Ovary (tissue), 3 donors: ENCODE data around the gene HSDL2.

Source experiments
- CTCF ChIP-seq, 3 donors: fragments of 450-650 bp in 2 of 3; fragments of 200-600 bp in 1 of 3; IDR thresholded peaks; one replicate each; pipeline versions ENCODE4 v1.5.1 to v1.8.0; 2016 to 2022; ENCODE audit warnings: antibody characterized with exemption in 3 of 3, mild to moderate bottlenecking in 1 of 3
- POLR2A ChIP-seq: fragments of 450-650 bp; IDR thresholded peaks from one replicate; pipeline ENCODE4 v1.6.1; 2017; ENCODE audit warnings: antibody characterized with exemption, mild to moderate bottlenecking, moderate library complexity
- donor health status: DM: no; HTN: no; CAD: no.

DNA sequence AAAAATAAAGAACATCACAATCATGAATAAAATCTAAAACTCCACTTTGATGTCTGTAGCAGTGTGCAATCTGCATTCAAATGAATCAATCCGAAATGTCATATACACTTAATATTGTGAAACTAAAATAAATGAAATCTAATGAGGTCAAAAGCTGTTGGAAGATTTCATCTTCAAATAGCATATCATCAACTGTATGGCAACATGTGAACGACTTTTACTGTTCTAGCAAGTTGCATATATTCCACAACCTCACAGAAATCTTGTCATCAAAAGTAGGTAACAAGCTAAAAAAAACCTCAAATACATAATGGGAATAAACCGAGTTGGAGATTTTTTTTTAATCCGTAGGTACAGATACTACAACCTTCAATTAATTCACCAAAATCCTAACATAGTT is 47.7 kb upstream of the HSDL2 start:
- no peak for TF ChIP-seq CTCF (IDR thresholded peaks at IDR 0.05)
- TF ChIP-seq POLR2A, result no peak
